HG02938 (cell line): ENCODE data around the gene ERGIC1.

Experiments used
- ATAC-seq: cut with Tn5 transposase; IDR thresholded peaks from one replicate; pipeline ENCODE4 v1.9.1; 2021; ENCODE audit warnings: mild to moderate bottlenecking, moderate library complexity; ENCODE audit not compliant: unreplicated experiment

ERGIC1 gene

GRCh38 chr5:172971482-172971881 lies 137.4 kb downstream of the ERGIC1 start:
- no peak for ATAC-seq

- no peak for ATAC-seq
Measured at GRCh38 chr5:172972552-172972951, 138.5 kb downstream of the ERGIC1 start.

DNA sequence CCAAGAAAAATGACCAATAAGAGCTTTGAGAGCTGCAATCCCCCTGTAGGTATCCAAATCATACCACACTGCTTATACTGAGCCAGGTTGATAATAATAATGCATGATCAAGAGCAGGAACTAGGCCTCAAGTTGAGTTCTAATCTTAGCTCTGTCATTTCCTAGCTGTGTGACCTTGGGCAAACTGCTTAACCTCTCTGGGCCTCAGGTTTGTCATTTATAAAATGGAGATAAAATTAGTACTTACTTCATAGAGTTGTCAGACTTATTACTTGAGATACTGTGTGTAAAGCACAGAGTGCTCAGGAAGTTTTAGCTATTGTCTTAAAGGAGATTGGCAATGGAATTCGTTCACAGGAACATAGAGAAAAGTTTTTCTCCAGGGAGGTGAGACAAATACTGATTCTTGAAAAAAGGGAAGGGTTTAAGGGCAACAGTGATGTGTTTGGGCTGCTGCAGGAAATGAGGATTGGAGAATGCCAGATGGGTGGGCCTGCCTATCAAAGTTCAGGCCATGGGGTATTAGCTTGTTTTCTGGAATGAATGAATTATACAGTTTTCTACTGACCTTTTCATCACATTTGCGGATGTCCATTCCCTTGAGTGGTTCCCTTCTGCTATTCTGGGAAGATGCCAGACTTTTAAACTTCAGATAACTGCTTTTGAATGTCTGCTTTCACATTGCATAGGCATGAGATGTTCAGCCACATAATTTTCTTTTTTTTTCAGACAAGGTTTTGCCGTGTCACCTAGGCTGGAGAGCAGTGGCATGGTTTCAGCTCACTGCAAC lies 139.3 kb downstream of the ERGIC1 start:
- no peak for ATAC-seq

- ATAC-seq = no peak
Measured at GRCh38 chr5:172973931-172974330, 139.9 kb downstream of the ERGIC1 start.

DNA sequence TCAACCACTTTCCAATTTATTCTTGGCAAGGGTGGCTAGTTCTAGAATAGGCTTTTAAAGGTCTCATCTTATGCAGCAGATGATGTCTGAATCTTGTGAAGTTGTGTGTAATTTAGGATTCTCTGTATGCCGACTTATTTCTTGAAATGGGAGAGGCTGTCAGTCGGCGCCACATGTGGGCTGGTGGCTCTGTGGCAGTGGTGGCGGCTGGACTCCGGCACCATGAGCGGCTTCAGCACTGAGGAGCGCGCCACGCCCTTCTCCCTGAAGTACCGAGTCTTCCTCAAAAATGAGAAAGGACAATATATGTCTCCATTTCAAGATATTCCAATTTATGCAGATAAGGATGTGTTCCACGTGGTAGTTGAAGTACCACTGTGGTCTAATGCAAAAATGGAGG lies 141.2 kb downstream of the ERGIC1 start:
- no peak for ATAC-seq

- no peak for ATAC-seq
Measured at GRCh38 chr5:172979778-172980177, 145.7 kb downstream of the ERGIC1 start.

DNA sequence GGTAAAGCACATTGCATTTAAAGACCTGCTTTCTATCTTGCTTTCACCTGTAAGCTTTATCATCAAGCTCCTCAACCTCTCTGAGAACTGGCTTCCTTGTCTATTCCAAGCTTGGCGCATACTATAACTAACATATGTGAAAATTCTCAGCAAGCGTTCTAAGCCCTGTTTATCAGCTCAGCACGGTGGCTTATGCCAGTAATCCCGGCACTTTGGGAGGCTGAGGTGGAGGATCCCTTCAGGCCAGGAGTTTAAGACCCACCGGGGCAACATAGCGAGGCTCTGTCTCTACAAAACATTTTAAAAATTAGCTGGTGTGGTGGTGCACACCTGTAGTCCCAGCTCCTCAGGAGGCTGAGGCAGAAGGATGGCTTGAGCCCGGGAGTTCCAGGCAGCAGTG lies 147.9 kb downstream of the ERGIC1 start:
- no peak for ATAC-seq

DNA sequence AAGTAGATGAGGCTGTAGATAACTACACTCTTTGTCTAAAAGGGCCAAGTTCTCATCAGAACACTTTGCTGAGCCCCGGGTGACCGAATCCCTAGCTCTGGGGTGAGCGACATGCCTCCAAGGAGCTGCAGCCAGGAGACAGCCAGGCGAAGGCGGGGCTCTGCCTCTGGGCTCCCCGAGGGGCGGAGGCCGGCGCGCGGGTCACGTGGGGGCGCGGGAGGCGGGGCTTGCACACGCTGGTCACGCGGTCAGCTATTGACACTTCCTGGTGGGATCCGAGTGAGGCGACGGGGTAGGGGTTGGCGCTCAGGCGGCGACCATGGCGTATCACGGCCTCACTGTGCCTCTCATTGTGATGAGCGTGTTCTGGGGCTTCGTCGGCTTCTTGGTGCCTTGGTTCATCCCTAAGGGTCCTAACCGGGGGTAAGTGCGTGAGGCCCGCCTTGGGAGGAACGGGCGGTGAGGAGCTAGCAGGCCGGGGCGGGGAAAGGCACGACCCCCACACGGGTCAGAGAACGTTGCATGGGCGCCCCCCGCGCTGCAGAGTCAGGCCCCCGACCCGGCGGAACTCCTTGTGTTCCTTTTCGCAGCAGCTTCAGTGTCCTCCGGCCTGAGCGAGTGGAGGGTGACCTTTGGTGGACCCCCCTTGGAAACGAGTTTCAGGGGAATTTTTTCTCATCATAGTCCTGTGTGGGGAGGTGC lies 149.6 kb downstream of the ERGIC1 start, which contains the start of gene ATP6V0E1:
TSS of gene ATP6V0E1 (plus strand) at position 230 of the 702 bp plus-strand sequence. CDS start at position 320, 90 bp downstream.
- ATAC-seq = peak; percentile 75

DNA sequence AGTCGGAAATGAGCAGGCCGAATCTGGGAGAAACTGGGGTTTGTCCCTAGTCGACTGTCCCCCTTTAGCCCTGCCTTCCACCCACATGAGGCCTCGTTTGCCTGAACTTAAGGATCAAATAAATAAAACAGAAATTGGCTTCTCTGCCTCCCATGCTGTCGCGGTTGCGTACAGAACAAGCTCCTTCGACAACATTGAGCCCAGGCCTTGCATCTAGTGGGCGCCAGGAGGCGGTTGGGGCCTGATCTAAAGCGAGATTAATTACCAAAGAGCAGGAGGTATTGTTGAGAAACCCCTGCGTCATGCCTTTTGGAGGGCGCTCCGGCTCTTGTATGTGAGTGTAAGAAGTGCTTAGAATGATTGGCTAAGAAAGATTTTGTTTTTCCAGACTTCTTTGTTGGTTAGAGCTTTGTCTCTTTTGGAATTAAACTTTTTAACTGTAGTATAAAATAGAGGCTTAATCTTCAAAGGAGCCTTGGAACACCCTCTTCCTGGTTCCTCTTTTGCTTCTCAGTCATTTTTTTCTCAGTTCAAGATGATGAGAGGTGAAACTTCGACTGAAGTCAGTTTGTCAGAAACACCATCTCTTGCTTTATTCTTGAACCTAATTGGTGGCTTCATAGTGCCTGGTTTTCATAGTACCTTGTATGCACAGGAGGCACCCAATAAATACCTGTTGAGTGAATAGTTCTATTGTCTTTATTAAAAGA lies 150.3 kb downstream of the ERGIC1 start:
- ATAC-seq = peak; percentile 73

GRCh38 chr5:172985596-172985995 lies 151.5 kb downstream of the ERGIC1 start:
- ATAC-seq = no peak

DNA sequence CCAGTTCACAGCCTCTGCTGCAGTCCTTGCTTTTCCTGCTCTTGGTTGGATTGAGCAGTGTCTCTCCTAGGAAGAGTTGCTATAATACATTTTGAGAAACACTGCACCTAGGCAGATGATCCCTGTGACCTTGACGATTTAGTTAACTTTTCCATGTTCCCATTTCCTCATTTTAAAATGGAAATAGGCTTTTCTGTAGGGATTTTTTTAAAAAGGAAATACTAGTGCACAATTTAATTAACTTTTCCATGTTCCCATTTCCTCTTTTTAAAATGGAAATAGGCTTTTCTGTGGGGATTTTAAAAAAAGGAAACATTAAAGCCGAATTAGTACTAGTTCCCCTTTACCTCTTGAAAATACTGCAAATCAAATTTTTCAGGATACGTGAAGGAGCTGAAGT lies 154.2 kb downstream of the ERGIC1 start:
- no peak for ATAC-seq

DNA sequence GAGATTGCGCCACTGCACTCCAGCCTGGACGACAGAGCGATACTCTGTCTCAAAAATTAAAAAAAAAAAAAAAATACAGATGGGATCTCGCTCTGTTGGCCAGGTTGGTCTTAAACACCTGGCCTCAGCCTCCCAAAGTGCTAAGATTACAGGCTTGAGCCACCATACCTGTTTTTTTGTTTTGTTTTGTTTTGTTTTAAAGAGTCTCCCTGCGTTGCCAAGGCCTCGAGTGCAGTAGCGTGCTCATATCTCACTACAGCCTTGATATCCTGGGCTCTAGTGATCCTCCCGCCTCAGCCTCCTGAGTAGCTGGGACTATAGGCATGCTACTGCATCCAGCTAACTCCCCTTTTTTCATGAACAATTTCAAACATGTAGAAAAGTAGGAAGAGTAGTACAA lies 156.7 kb downstream of the ERGIC1 start:
- ATAC-seq = no peak

- no peak for ATAC-seq
Measured at GRCh38 chr5:172994405-172994804, 160.4 kb downstream of the ERGIC1 start.

- no peak for ATAC-seq
Measured at GRCh38 chr5:172999372-172999973, 165.4 kb downstream of the ERGIC1 start.

GRCh38 chr5:172999974-173000373 lies 165.9 kb downstream of the ERGIC1 start:
- ATAC-seq = no peak

DNA sequence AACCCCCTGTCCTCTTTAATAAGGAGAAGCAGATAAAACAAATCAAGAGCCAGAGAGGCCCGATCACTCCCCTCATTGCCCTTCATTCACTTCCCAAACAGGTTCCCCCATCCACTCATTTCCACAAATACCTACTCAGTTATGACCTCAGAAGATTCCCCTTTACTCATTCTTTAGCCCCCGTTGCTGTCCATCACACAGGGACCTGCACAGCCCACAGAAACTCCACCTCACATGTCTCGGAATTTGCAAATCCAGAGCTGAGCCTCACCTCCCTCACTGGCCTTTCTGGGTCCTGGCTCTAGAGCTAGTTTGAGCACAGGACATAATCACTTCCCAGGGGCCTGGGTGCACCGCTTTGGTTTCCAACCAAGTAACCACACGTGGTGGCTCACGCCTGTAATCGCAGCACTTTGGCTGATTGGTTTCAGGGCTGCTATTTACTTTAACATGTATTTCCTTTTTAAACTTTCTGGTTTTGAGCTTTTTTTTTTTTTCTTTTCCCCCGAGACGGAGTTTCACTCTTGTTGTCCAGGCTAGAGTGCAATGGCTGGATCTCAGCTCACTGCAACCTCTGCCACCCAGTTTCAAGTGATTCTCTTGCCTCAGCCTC lies 167.3 kb downstream of the ERGIC1 start:
- ATAC-seq = no peak
